ENCODE data around the gene PRR20G.
A peak's percentile ranks its signal among the peaks of the same experiment; 100 is the strongest.
"Not testable (repeated sequence)": the region's sequence is repeated elsewhere in the genome, so short reads cannot be mapped to it uniquely, and the experiment has no call there.

The PRR20G gene

DNA sequence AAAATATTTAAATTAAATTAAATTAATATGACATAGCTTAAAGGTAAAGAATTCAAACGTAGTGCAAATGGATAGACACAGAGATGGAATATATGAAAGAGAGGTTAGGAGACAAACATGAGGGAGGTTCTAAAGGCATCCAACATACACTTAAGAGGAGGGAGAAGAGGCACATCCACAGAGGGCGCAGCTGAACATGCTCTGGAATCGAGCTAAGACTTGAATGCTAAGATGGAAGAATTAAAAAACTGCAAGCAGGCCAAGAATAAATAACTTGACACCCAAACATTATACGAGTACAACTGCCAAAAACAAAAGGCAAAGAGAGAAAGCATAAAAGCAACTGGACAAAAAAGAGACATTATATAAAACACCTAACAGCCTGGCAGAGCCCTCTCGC lies 9.1 kb upstream of the PRR20G start:
- DNase-seq = no peak

DNA sequence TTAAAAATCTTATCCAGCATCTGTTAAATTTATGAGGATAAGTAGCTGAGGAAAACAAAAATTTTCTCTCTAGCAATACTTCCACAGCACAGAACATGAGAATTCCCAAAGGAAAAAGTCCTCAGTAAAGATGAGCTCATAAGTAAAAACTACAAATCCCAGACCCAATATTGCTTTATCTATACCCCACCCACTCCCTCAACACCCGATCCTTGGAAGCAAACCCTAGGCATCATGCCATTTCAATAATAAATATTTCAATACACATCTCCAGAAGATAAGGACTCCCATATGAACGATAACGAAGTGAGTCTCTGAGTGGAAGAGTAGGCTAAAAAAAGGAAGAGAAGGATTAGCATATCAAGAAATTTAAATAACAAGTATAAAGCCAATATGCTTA lies 8.3 kb upstream of the PRR20G start:
- DNase-seq = no peak

DNA sequence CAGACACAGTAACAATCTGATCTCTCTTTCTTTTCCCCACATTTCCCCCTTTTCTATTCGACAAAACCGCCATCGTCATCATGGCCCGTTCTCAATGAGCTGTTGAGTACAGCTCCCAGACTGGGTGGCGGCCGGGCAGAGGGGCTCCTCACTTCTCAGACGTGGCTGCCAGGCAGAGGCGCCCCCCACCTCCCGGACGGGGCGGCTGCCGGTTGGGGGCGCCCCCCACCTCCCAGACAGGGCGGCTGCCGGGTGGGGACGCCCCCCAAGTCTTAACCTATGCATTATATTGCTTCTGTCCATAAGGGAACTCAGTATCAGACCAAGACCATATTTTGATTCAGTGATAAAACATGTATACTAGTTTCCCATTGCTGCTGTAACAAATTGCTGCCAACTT lies 5.8 kb upstream of the PRR20G start:
- not testable (repeated sequence) for DNase-seq

DNA sequence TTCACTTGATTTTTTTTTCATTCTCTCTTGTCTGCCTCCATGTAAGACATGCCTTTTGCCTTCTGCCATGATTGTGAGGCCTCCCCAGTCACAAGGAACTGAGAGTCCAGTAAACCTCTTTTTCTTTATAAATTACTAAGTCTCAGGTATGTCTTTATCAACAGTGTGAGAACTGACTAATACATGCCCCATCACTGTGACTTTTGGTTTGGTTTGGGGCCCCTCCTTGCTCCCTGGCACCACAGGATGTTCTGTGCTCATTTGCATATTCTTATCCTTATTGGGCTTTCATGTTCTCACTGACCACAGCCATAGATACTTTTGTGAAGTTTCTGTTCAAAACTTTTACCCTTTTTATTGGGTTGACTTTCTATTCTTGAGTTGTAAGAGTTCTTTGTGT lies 3.8 kb upstream of the PRR20G start:
- no peak for DNase-seq

DNA sequence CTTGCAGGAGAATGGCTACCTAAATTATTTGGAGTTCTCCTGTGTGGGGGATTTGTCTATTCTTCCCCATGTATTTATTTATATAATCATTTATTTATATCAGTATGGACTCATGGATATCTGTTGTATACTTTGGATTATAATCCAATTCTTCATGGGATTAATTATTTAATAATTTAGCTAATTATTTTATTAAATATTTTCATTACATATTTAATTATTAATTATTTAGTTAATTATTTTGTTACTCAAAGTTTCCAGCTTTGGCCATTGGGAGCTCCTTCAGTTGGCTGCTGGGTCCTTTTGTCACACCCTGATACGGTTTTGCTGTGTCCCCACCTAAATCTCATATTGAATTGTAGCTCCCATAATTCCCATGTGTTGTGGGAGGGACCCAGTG lies 3.3 kb upstream of the PRR20G start:
- no peak for DNase-seq

DNA sequence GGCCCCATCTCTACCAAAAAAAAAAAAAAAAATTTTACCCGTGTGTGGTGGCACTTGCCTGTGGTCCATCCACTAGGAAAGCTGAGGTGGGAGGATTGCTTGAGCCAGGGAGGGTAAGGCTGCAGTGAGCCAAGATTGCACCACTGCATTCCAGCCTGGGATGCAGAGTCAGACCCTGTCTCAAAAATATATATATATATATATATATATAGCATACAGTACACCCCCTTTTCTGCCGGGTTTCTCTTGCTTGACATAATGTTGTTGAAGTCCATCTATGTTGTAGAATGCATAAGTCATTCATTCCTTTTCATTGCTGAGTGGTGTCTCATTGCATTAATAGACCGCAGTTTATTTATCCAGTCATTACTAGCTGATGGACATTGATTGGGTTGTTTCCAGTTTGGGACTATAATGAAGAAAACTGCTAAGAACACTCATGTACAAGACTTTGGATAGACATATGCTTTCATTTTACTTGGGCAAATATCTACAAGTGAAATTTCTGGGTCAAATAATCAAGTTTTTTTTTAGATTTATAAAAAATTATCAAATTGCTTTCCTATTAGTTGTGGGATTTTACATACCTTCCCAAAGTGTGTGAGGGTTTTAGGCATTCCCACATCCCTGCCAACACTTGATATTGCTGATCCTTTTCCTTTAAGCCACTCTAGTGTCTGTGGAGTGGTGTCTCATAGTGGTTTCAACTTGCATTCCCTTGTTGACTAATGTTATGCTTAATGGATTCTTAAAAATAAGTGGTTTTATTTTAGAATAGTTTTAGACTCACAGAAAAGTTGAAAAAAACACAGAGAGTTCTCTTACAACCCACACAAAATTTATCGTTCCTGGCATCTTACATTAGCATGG lies 2.1 kb upstream of the PRR20G start:
- DNase-seq = no peak

DNA sequence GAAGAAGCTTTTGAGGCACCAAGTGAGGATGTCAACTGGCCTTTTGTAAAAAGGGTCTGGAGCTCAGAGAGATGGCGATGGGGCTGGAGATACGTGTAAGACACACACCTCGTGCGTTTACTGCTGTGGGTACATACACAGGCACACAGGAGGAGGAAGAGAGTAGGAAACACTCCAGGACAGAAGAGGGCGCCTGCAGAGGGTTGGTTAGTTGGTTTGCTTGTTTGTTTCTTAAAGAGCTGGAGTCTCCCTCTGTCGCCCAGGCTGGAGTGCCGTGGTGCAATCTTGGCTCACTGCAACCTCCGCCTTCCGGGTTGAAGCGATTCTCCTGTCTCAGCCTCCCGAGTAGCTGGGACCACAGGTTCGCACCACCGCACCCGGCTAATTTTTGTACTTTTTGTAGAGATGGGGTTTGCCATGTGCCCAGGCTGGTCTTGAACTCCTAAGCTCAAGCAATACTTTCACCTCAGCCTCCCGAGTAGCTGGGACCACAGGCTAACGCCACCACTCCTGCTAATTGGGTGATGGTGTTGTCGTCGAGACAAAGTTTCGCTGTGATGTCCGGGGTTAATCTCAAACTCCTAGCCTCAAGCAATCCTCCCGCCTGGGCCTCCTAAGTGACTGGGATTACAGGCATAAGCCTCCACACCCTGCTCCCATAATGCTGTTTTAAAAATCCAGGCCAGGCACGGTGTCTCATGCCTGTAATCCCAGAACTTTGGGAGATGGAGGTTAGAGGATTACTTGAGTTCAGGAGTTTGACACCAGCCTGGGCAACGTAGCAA lies 1.3 kb upstream of the PRR20G start:
- DNase-seq = peak; percentile 24

DNA sequence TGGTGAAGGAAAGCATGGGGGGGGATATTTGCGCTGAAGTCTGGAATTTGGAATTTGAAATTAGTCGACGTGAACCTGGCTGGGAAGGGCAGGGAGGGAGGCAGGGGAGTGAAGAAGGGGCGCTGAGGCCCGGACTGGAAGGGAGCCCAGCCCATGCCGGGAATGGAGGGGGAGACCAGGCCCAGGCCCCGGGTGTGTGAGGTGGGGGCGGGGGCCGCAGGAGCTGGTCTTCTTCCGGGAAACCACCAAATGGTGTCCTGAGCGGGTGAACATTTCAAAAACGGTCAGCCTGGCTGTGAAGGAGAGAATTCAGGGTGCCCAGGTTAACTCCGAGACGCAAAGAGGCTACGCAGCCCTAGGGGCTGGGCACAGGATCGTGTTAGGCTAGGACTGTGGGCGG lies 497 bp upstream of the PRR20G start:
- DNase-seq = no peak

DNA sequence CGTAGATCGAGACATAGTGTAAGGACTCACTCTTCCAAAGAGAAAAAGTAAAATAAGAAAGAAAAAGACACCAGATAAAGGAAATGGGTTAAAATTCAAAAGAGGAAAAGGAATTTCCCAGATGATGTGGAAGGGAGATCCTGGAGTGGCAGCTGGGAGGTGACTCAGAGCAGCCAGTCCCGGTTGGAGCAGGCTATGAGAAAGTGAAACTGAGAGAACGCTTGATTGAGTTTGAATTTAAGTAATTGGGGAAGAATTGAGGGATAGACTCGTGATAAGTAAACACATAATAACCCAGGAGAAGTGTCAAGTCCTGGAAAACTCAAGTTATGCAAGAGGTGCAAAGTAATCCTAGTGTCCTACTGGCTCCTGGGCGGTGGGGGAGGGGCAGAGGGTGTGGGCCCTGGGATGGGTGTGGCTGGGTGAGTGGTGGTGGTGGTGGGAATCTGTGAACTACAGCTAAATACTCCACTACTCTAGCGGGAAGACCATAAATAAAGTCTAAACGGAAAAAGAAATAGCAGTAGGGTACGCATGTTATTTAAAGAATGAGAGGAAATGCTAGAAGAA lies 1.2 kb downstream of the PRR20G start:
- no peak for DNase-seq

DNA sequence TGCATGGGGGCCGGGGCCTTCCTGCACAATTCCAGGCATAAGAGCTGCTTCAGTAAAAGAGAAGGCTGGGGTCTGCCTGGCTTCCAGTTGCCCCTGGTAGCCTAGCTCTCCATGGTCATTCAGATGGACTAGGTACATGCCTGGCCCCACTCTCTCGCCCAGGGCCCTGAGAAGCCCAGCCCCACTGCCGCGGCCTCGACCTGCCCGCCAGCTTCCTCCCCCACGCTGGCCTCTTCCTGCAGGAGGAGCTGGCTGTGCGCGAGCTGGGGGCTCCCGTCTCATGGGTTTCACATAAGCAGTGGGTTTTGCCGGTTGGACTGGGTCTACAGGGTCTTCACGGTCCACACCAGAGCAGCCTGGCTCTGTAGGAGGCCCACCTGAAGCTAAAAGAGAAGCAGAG lies 3.6 kb downstream of the PRR20G start:
- no peak for DNase-seq

DNA sequence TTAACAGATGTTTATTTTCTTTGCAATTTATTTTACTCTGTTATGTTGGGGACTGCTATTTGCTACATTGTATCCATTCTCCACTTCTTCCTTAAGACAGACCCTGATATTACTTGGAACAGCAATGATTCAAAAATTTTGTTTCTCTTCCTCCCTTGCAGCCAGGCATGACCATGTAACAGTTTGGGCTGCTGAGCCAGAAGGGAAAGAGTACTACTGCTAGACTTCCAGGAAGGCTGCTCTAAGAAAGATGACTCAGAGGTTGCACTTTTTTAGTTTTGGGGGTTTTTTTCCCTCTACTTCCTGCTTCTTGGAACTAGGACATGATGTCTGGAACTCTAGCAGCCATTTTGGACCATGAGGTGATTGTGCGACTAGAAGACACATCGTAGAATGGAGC lies 10.3 kb downstream of the PRR20G start:
- no peak for DNase-seq

DNA sequence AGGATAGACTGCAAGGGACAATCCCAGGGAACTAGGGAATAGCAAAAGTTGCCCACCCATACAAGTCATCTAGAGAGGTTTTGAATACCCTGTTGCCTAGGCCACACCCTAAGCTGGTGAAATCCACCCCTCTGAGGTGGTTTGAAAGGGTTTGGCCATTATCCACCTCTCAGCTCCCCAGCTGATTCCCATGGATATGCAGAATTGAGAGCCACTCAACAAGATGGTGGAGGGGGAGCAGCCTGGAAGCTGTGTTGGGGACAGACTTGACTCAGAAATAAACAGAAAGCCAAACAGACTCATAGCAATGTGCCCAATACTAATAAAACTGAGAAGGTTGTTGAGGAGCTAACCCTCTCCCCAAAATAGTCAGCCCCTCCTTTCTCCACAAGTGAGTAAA lies 10.9 kb downstream of the PRR20G start:
- no peak for DNase-seq

DNA sequence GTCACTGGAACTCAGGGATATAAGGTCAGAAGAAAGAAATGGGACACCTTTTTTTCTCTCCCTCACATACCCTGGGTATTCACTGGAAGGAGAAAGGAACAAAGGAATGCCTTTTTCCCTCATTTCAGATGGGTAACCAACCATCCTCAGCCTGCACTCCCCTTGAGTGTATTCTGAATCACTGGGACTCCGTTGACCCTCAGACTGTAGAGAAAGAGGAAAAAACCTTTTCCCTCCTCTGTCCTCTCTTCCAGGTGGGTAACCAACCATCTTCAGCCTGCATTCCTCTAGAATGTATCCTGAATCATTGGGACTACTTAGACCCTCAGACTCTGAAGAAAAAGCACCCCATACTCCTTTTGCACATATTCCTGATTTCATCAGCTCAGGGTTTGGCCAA lies 11.4 kb downstream of the PRR20G start:
- no peak for DNase-seq

DNA sequence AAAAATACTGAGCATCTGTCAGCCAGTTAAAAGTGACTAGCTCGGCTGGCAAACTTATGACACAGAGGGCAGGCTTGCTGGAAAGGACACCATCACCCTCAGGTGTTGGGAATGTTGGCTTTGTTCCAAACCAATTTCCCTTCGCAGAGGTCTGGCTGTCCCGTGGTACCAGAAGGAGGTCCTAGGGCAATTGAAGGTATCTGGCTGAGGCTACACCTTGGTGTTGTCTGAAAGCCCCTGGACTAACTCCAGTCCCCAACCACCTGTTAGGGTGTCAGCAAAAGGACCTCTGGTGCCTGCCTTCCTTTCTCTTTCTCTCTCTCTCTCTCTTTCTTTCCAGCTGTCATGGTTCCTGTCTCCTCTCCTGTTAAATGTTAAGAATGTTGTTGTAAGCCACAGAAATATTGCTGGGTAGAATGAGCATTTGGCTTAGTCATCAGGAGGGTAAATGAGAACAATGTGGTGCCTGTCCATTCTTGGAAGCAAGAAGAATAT lies 12.5 kb downstream of the PRR20G start:
- no peak for DNase-seq

DNA sequence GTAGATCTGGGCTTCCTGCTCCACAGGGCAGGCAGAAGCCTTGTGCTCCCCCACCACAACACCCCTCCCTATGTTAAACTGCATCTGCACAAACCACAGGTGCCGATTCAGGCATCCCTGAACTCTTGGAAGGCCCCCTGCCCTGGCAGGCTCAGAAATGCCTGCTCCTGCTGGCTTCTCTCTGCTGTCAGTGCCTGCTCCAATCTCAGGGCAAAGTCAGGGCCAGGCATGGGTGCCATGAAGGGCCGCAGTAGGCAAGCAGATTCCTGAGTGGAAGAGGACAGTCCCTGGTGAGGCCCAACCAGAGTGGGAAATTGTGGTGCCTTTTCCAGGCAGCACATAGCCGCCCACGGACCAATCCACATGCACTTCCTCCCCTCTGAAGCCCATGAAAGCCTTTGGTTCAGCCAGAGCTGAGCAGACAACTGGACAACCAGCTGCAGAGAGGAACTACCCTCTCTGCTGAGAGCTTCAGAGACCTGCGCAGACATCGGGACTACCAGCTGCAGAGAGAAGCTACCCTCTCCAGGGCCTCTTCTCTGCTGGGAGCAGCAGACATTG lies 13.6 kb downstream of the PRR20G start:
- DNase-seq = no peak

DNA sequence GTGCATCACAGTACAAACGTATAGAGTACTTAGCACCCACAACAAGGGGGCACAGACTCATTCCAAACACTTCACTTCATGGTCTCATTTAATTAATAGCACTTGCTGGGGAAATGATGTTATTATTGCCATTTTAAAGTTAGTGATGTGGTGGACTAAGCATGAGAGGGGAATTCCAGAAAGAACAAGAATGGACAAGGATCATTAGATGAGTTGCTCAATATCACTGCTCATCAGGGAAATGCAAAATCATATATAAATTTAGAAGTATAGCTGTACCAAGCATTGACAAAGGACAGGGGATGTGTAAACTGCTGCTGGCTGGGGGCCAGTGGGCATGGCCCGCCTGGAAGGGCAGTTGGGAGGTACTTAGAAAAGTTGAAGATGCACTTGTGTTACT lies 14.6 kb downstream of the PRR20G start:
- DNase-seq = no peak

DNA sequence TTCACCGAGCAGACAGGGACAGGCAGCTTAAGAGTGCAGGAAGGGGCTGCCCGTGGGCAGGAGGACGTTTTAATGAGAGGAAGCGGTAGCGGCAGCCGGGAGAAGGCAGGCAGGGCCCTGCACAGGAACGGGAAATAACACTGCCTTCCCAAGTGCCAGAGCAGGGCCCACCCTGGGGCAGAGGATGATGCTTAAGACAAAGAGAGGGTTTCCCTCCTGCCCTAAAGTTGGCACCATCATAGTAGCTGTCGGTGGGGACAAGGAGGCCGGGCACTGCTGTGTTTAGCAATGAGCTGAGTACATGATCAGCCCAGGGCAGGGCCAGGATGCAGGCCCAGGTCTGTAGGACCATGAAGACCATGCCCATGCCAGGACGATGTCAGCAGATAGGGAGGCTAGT lies 21.7 kb downstream of the PRR20G start:
- DNase-seq = no peak

DNA sequence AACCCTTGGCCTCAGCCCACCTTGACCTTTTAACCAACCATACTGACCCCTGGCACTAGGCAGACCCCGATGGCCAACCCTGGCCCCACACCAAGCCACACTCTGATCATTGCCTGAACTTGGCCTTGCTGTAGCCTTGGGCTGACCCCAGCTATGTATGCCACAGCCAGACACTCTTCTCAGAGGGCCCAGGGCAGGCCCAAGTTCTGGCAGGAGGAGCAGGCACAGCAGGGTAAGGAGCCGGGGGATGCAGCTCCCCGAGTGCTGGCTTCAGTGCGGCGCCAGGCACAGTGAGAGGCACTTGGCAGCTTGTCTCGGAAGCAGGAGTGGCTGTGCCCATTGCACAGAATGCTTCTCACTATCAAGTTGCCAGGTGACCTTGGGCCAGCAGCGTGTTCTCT lies 22.3 kb downstream of the PRR20G start:
- DNase-seq = no peak

DNA sequence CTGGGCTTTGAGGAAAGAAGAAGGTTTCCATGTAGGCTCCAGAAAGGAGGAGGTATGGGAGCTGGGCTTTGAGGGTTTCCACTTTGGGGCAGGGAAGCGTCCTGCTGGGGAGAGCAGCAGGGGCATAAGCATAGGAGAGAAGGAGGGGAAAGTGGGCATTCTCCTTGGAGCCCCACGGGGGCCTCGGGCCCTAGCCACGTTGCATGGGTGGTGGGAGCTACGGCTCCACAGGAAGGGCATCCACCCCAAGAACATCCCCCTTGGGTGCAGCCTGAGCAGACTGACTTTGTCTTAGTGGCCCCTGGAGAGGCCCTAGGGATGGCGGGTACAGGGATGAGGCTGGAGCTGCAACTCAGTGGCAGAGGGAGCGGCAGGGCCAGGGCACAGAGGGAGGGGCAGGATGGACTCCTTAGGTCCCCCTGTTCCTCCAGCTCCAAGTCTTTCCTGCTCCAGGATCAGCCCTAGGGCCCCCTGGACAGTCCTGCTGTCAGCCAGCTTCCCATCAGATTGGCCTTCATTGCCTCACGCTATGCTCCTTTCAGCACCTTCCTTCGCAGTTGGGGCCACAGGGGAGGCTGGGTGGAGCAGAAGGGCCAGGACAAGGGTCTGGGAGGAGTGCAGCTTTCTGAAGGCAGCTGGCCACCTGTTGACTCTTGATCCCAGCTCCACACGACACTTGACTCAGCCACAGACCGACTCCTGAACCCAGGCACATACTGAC lies 22.9 kb downstream of the PRR20G start:
- no peak for DNase-seq

DNA sequence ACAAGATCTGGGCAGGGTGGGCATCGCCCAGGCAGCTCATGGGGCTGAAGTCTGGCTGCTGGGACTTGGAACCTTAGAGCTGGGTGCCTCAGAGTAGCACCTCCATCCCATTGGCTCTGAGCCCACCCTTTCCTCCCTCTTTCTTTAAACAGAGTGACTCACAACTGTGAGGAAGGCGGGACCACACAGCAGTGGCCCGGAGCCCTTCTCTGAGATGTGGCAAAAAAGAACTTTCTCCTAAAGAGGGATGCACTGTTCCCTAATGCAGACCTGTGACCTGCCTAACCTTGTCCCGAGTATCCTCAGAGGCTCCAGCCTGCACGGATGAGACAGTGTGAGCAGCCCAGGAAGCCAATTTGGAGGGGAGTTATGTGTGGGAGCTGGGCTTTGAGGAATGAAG lies 23.6 kb downstream of the PRR20G start:
- DNase-seq = no peak

DNA sequence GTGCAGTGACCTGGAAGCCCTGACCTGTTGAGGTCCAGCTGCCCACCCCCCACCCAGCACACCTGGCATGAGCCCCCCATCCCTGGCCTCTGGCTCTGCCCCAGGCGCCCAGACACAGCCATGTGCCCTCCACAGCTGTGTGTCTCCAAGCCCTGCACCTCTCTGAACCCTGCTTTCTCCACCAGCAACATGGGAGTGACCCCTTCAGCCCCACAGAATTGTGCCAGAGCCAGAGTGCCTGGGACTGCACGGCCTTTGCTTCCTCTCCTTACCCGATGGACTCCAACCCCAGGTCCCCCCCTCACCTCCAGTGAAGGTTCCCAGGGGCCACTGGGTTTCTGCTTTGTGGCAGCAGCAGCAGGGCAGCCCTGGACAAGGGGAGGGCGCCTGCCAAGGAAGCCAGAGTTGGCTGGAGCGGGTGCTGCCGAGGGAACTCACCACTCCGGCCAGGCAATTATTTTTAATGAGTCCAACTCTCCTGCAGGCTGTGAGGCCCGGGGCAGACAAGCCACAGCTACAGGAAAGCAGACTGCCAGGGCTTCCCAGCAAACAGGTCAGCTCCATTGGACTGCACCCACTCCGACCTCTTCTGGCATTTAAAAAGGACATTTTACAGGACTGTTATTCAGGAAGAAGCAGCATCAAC lies 24.1 kb downstream of the PRR20G start:
- no peak for DNase-seq

DNA sequence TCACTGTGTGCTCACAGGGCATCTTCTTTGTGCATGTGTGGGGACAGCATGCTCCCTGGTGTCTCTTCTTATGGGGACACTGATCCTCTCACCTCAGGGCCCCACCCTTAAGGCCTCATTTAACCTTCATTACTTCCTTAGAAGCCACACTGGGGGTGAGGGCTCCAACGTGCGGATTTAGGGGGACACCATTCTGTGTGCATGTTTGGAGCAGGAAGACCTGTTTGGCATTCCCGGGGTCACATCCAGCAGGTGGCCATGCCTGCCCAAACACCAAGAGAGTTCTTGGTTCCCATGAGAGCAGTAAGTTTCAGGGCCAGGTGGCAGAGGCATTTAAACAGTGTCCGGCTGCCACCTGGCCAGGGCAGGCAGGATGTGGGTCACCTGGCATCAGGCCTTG lies 24.8 kb downstream of the PRR20G start:
- no peak for DNase-seq

Measured in NCI-H526 treated with DMSO at 0.1 percent for 48 hours (cell line).